MM.1S (cell line): ENCODE measurements around the gene ZNF667.

ENCODE experiments used
- DNase-seq: peaks from one replicate; pipeline ENCODE4 v3.0.0-alpha.2; 2015
- H2AFZ ChIP-seq: fragments of 300-600 bp; sonication (generic); 2 replicates; pipeline ENCODE4 v1.6.0; 2016; ENCODE audit warnings: antibody characterized with exemption, low read length
- H3F3A ChIP-seq: fragments of 300-600 bp; sonication (generic); 2 replicates; pipeline ENCODE4 v1.6.1; 2016; ENCODE audit warnings: mild to moderate bottlenecking, antibody characterized with exemption, low read length, moderate library complexity, mixed read lengths; ENCODE audit not compliant: insufficient read depth
- H3K27ac ChIP-seq: fragments of 300-600 bp; sonication (generic); 2 replicates; pipeline ENCODE4 v1.5.1; 2016; ENCODE audit warnings: mild to moderate bottlenecking, low read length
- H3K27me3 ChIP-seq: fragments of 300-600 bp; sonication (generic); replicated peaks from 2 replicates; pipeline ENCODE4 v1.6.0; 2016; ENCODE audit warnings: low read length; ENCODE audit not compliant: insufficient read depth
- H3K36me3 ChIP-seq: fragments of 300-600 bp; sonication (generic); replicated peaks from 2 replicates; pipeline ENCODE4 v1.6.1; 2016; ENCODE audit warnings: mild to moderate bottlenecking, low read length, mixed read lengths; ENCODE audit not compliant: insufficient read depth
- H3K4me1 ChIP-seq: fragments of 300-600 bp; sonication (generic); 2 replicates; pipeline ENCODE4 v1.6.1; 2016; ENCODE audit warnings: low read length, mixed read lengths
- H3K4me2 ChIP-seq: fragments of 300-600 bp; sonication (generic); 2 replicates; pipeline ENCODE4 v1.6.0; 2016; ENCODE audit warnings: low read depth, low read length
- H3K4me3 ChIP-seq: fragments of 300-600 bp; sonication (generic); 2 replicates; pipeline ENCODE4 v1.5.1; 2016; ENCODE audit warnings: low read length, mixed read lengths
- H3K79me2 ChIP-seq: fragments of 300-600 bp; sonication (generic); 2 replicates; pipeline ENCODE4 v1.6.1; 2016; ENCODE audit warnings: mixed run types, low read length, mixed read lengths
- H3K9ac ChIP-seq: fragments of 300-600 bp; sonication (generic); 2 replicates; pipeline ENCODE4 v1.6.1; 2016; ENCODE audit warnings: low read length, mixed read lengths
- H3K9me2 ChIP-seq: fragments of 300-600 bp; sonication (generic); replicated peaks from 2 replicates; pipeline ENCODE4 v1.6.1; 2016; ENCODE audit warnings: mild to moderate bottlenecking, low read length, mixed read lengths; ENCODE audit not compliant: insufficient read depth
- H3K9me3 ChIP-seq: fragments of 300-600 bp; sonication (generic); replicated peaks from 2 replicates; pipeline ENCODE4 v1.6.1; 2016; ENCODE audit warnings: mild to moderate bottlenecking, low read length, mixed read lengths; ENCODE audit not compliant: insufficient read depth
- H4K20me1 ChIP-seq: fragments of 300-600 bp; sonication (generic); 2 replicates; pipeline ENCODE4 v1.6.1; 2016; ENCODE audit warnings: mild to moderate bottlenecking, low read length, moderate library complexity, mixed read lengths; ENCODE audit not compliant: insufficient read depth
- EZH2 ChIP-seq: fragments of 300-600 bp; sonication (generic); optimal IDR thresholded peaks from 2 replicates; pipeline ENCODE3; 2017; ENCODE audit warnings: low read depth, mild to moderate bottlenecking, antibody characterized with exemption, low read length, mixed read lengths
- EZH2phosphoT487 ChIP-seq: fragments of 300-600 bp; sonication (generic); IDR thresholded peaks from 2 replicates; pipeline ENCODE4 v1.6.1; 2018; ENCODE audit warnings: antibody characterized with exemption, low read length
- TF ChIP-seq, protein P1 (sequence below): fragments of 300-600 bp; sonication (generic); IDR thresholded peaks from 2 replicates; pipeline ENCODE4 v1.5.1; 2016; ENCODE audit warnings: antibody characterized with exemption, low read length, mixed read lengths

ZNF667 gene

DNA sequence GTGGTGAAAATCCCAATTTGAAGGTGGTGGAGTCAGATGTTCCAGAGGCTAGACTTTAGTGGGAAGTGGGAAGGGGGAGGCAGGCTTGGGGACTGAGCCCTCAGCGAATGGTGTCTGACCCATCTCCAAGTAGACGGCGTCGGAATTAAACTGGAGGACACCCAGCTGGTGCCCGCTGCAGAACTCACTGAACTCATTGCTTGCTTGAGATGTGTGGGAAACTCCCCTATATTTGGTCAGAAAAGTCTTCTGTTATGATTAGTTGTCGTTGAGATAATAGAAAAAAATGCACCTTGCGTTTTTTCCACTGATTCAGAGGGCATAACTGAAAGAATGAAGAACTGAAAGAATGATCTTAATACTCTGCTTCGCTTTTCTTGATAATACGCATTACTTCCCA, 73.9 kb downstream of the ZNF667 start:
- H3K9me3 ChIP-seq: no peaks in the 10 kb centered on the region

DNA sequence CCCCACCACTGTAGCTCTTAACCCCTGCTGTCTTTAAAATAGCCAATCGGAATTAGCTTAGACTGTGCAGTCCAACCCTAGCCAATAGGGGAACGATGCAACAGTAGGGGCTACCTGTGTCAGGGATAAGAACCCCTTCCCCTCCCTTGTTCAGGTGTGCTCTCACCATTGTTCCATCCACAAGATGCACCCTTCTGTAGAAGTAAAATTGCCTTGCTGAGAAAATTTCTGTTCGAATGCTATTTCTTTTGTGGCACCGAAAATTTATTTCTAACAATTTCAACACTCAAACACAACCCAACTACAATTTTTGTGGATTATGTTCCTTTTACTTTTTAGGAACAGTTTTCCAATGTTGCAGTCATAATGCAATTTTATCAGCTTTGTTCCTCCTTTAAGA, 76.7 kb downstream of the ZNF667 start:
- no peaks in the 10 kb centered on the region for H4K20me1 ChIP-seq

More for the DNA sequence above, 73.9 kb downstream of the ZNF667 start:
- peak overlapping the region; percentile 89 for H3K4me2 ChIP-seq
- H3K9me2 ChIP-seq: no peaks in the 10 kb centered on the region
- peak overlapping the region; percentile 85; the same call in 1 of the 2 replicates for H3K9ac ChIP-seq
- H3F3A ChIP-seq: no peaks in the 10 kb centered on the region
- H3K36me3 ChIP-seq: no peaks in the 10 kb centered on the region; the same call in 1 of the 2 replicates
- H3K27me3 ChIP-seq: no peaks in the 10 kb centered on the region
- peak overlapping the region; percentile 66; the same call in 1 of the 2 replicates for H3K27ac ChIP-seq
- peak; percentile 10 for DNase-seq
- H3K4me3 ChIP-seq: peak overlapping the region; percentile 77
- no peaks in the 10 kb centered on the region for H4K20me1 ChIP-seq
- peak overlapping the region; percentile 98 for H2AFZ ChIP-seq
- 0 out of 2 replicates have a peak, but pooled peaks cover 7% of the 10 kb centered on the region for H3K79me2 ChIP-seq
- TF ChIP-seq, protein P1, sequence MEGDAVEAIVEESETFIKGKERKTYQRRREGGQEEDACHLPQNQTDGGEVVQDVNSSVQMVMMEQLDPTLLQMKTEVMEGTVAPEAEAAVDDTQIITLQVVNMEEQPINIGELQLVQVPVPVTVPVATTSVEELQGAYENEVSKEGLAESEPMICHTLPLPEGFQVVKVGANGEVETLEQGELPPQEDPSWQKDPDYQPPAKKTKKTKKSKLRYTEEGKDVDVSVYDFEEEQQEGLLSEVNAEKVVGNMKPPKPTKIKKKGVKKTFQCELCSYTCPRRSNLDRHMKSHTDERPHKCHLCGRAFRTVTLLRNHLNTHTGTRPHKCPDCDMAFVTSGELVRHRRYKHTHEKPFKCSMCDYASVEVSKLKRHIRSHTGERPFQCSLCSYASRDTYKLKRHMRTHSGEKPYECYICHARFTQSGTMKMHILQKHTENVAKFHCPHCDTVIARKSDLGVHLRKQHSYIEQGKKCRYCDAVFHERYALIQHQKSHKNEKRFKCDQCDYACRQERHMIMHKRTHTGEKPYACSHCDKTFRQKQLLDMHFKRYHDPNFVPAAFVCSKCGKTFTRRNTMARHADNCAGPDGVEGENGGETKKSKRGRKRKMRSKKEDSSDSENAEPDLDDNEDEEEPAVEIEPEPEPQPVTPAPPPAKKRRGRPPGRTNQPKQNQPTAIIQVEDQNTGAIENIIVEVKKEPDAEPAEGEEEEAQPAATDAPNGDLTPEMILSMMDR: no peak
- no peak for TF ChIP-seq EZH2phosphoT487
- TF ChIP-seq EZH2: no peak
- H3K4me1 ChIP-seq: peaks cover 6% of the 10 kb centered on the region; the same call in 1 of the 2 replicates

DNA sequence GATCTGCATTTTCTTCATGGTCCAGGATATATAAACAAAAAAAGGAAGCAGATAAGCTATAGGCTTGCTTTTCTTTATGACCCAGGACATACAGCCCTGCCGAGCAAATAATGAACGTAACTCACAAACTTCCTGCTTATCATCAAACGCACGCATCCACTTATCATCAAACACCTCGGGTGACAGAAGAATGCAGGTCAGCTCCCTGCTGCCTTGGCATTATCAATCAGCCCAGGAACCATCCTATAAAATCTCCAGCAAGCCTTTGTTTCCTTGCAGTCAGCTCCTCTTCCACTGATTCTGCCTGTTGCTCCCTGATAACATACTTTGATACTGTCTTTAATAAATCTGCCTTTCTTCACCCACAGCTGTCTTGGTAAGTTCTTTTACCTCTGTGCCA, 78.3 kb downstream of the ZNF667 start:
- TF ChIP-seq, protein P1: no peak
- no peak for TF ChIP-seq EZH2
- no peak for TF ChIP-seq EZH2phosphoT487
- no peaks in the 10 kb centered on the region for H3F3A ChIP-seq
- H3K27me3 ChIP-seq: no peaks in the 10 kb centered on the region
- no peak overlapping the region for H3K9ac ChIP-seq
- H4K20me1 ChIP-seq: no peaks in the 10 kb centered on the region
- DNase-seq: no peak
- no peaks in the 10 kb centered on the region for H3K36me3 ChIP-seq
- H3K9me3 ChIP-seq: no peaks in the 10 kb centered on the region
- no peaks in the 10 kb centered on the region for H3K79me2 ChIP-seq
- no peak overlapping the region for H2AFZ ChIP-seq
- H3K27ac ChIP-seq: no peak overlapping the region
- H3K4me1 ChIP-seq: no peaks in the 10 kb centered on the region
- no peak overlapping the region for H3K4me3 ChIP-seq
- H3K9me2 ChIP-seq: no peaks in the 10 kb centered on the region
- no peak overlapping the region for H3K4me2 ChIP-seq

More for the DNA sequence above, 76.7 kb downstream of the ZNF667 start:
- Histone ChIP-seq H3K27me3 (no peaks in the 10 kb centered on the region), H3K79me2 (0 out of 2 replicates have a peak, but pooled peaks cover 7% of the 10 kb centered on the region), H3K27ac (no peak overlapping the region), H3K9ac (no peak overlapping the region), H3K9me2 (no peaks in the 10 kb centered on the region), H3F3A (no peaks in the 10 kb centered on the region), H3K4me2 (no peak overlapping the region), H3K36me3 (no peaks in the 10 kb centered on the region), H2AFZ (no peak overlapping the region), H3K4me1 (peaks cover 6% of the 10 kb centered on the region; the same call in 1 of the 2 replicates), H3K9me3 (no peaks in the 10 kb centered on the region), H3K4me3 (no peak overlapping the region)
- no peak for DNase-seq
- TF ChIP-seq, protein P1: no peak
- TF ChIP-seq EZH2phosphoT487 (no peak), EZH2 (no peak)
